K562 (cell line): ENCODE data around the gene IRF2BP1. TPM values are rescaled to one million over a fixed set of nuclear protein-coding genes. Genes with fewer than 3 reads are reported as not detected.

Experiments
- ATAC-seq: fragments of 200-7000 bp; cut with Tn5 transposase; 3 replicates; pipeline ENCODE4 v1.9.1; 2020; ENCODE audit warnings: moderate library complexity
- BruUV-seq: library from RNA; stranded (reverse); fragments of 400-500 nt; replicated peaks from 2 replicates; lab custom pipeline; 2021; lab: Mats Ljungman, UMichigan
- CTCF ChIA-PET: fragments of 300-600 bp; formaldehyde crosslinking; extraction: SDS; loops from one replicate; lab custom pipeline; 2021; ENCODE audit warnings: low intra/inter-chr PET ratio; lab: Yijun Ruan, JAX
- POLR2A ChIA-PET: fragments of 300-600, 350-650 bp; sonication (Branson Sonifier 250); formaldehyde crosslinking; extraction: SDS; loops from one replicate; lab custom pipeline; 2021; ENCODE audit warnings: antibody characterized with exemption, inconsistent platforms; lab: Yijun Ruan, JAX
- DNase-seq, 4 experiments: peaks; one replicate each; pipeline versions ENCODE4 v3.0.0 to v3.0.0-alpha.2; 2011 to 2018; ENCODE audit warnings: low spot score in 3 of 4, mixed read lengths in 3 of 4; ENCODE audit errors: extremely low read depth in 1 of 4
- FAIRE-seq: peaks from 2 replicates; lab custom pipeline; 2011; peaks lifted over from hg19 to GRCh38; lab: Jason Lieb, UNC
- H2AFZ ChIP-seq: 2 replicates; pipeline ENCODE4 v1.6.0; 2011; ENCODE audit warnings: low read depth, low read length, control low read depth, inconsistent platforms
- H3K27ac ChIP-seq: fragments of 200-600 bp; 3 replicates; pipeline ENCODE4 v1.8.0; 2011; ENCODE audit warnings: low read depth, mild to moderate bottlenecking, control low read depth, inconsistent platforms, low read length, moderate library complexity, mixed read lengths; ENCODE audit errors: extremely low read depth
- H3K27me3 ChIP-seq, 2 experiments: fragments of 300-600 bp in 1 of 2; 2 replicates in 1 of 2; 3 replicates in 1 of 2; pipeline versions ENCODE4 v1.6.0 to v1.8.0; 2011; ENCODE audit warnings: inconsistent platforms in 2 of 2, low read length in 2 of 2, mild to moderate bottlenecking in 1 of 2, mixed read lengths in 1 of 2, moderate library complexity in 1 of 2; ENCODE audit not compliant: control insufficient read depth in 2 of 2, insufficient read depth in 2 of 2
- H3K36me3 ChIP-seq: fragments of 300-600 bp; 3 replicates; pipeline ENCODE4 v1.8.0; 2011; ENCODE audit warnings: mild to moderate bottlenecking, low read length, inconsistent platforms; ENCODE audit not compliant: control insufficient read depth, insufficient read depth
- H3K4me1 ChIP-seq, 2 experiments: fragments of 200-600 bp in 1 of 2; replicated peaks in 1 of 2; 2 replicates in 1 of 2; 3 replicates in 1 of 2; pipeline versions ENCODE4 v1.5.1 to v1.8.0; 2011; ENCODE audit warnings: inconsistent platforms in 2 of 2, low read length in 2 of 2, mild to moderate bottlenecking in 1 of 2, mixed read lengths in 1 of 2, moderate library complexity in 1 of 2; ENCODE audit not compliant: control insufficient read depth in 2 of 2, insufficient read depth in 2 of 2
- H3K4me2 ChIP-seq: 2 replicates; pipeline ENCODE4 v1.6.1; 2011; ENCODE audit warnings: low read length, control low read depth, inconsistent platforms, mixed read lengths; ENCODE audit not compliant: insufficient read depth
- H3K4me3 ChIP-seq: fragments of 200-600 bp; sonication (generic), shearing (Covaris generic); 2 replicates; pipeline ENCODE4 v1.5.1; 2016; ENCODE audit warnings: control low read depth, inconsistent platforms
- H3K79me2 ChIP-seq: fragments of 200-600 bp; 3 replicates; pipeline ENCODE4 v1.8.0; 2011; ENCODE audit warnings: low read length, inconsistent platforms; ENCODE audit not compliant: control insufficient read depth, insufficient read depth
- H3K9ac ChIP-seq, 2 experiments: 2 replicates each; pipeline versions ENCODE4 v1.6.0 to v1.6.1; 2011; ENCODE audit warnings: low read depth in 2 of 2, low read length in 2 of 2, control low read depth in 1 of 2, inconsistent platforms in 1 of 2, mild to moderate bottlenecking in 1 of 2, mixed read lengths in 1 of 2; ENCODE audit not compliant: insufficient read depth in 1 of 2
- H3K9me1 ChIP-seq: one replicate; pipeline ENCODE4 v1.6.0; 2011; ENCODE audit warnings: inconsistent platforms, mild to moderate bottlenecking, low read length, moderate library complexity; ENCODE audit not compliant: control insufficient read depth, insufficient read depth
- H3K9me3 ChIP-seq: replicated peaks from 2 replicates; pipeline ENCODE4 v1.5.1; 2011; ENCODE audit warnings: low read depth, low read length, inconsistent platforms; ENCODE audit not compliant: control insufficient read depth, insufficient read depth
- H4K20me1 ChIP-seq: replicated peaks from 2 replicates; pipeline ENCODE4 v1.6.1; 2011; ENCODE audit warnings: low read length, inconsistent platforms, mixed read lengths; ENCODE audit not compliant: control insufficient read depth, insufficient read depth
- BRF1 ChIP-seq: IDR thresholded peaks from 3 replicates; pipeline ENCODE4 v1.6.1; 2011; ENCODE audit warnings: borderline replicate concordance, mild to moderate bottlenecking; ENCODE audit not compliant: insufficient read length; ENCODE audit errors: extremely low read depth
- HMG20B ChIP-seq: fragments of 250-450 bp; sonication (Bioruptor Pico); IDR thresholded peaks from 2 replicates; pipeline ENCODE4 v1.5.0; 2021; ENCODE audit warnings: mild to moderate bottlenecking
- TBP ChIP-seq: optimal IDR thresholded peaks from 2 replicates; pipeline ENCODE3; 2011; ENCODE audit warnings: low read depth, low read length, improper control_type of control experiment
- TCF7 ChIP-seq: sonication (generic); IDR thresholded peaks from 2 replicates; pipeline ENCODE4 v1.6.1; 2016; ENCODE audit warnings: antibody characterized with exemption, borderline replicate concordance
- ZNF165 ChIP-seq: fragments of 250-450 bp; sonication (Bioruptor Pico); IDR thresholded peaks from 2 replicates; pipeline ENCODE4 v1.4.0; 2020; ENCODE audit warnings: borderline replicate concordance
- WGBS: fragments of 100-300 bp; shearing (Covaris generic); methylation state at CpG from one replicate; pipeline ENCODE4 v1.1.6; 2016; ENCODE audit warnings: low coverage, mixed read lengths; ENCODE audit not compliant: insufficient coverage; ENCODE audit errors: missing lambda C conversion rate; 5-methylcytosine and 5-hydroxymethylcytosine counted together
- in situ Hi-C: fragments of 300-500 bp; cut with MboI; formaldehyde crosslinking; loops from 4 replicates; pipeline ENCODE4 v1.15.0; 2018; ENCODE audit warnings: inconsistent platforms, mixed read lengths
- intact Hi-C: fragments of 100-400 bp; cut with micrococcal nuclease; formaldehyde crosslinking; loops from 2 replicates; pipeline ENCODE4 v1.14.2; 2022
- polyA plus RNA-seq, 8 experiments: library from polyadenylated mRNA; depleted of rRNA in 4 of 8; stranded (reverse) in 5 of 8; unstranded in 3 of 8; fragments of >200 nt; fragmentation: Nextera tagmentation in 2 of 8; fragmentation: Illumina TruSeq in 1 of 8; extraction: Ambion mirVana in 2 of 8; extraction: Trizol in 1 of 8; gene quantifications; 2 replicates each; pipeline versions ENCODE4 v1.2.1 to v1.2.3, GENCODE V29; 2011 to 2014; ENCODE audit warnings: inconsistent platforms in 1 of 8, missing spikeins in 1 of 8
- total RNA-seq, 7 experiments: library from RNA; depleted of rRNA in 6 of 7; stranded (reverse); fragments of >200 nt in 6 of 7; fragmentation: Illumina TruSeq in 2 of 7; extraction: Trizol in 2 of 7; gene quantifications; 2 replicates each; pipeline versions ENCODE4 v1.2.1 to v1.2.3, GENCODE V29; 2011 to 2021; ENCODE audit warnings: low replicate concordance in 1 of 7
- TF ChIP-seq, protein P1 (sequence below), 2 experiments: fragments of 450-650 bp; conservative IDR thresholded peaks; 2 replicates each; pipeline ENCODE4 v1.6.1; 2017; ENCODE audit warnings: mild to moderate bottlenecking in 2 of 2, moderate library complexity in 2 of 2

The IRF2BP1 gene
- total and polyA plus RNA-seq, 9 of the 15 experiments (the other 6 are each of a cell fraction or from before 2014, with no cell fraction given) = 0.61 to 35.9 (median 3.5) TPM

DNA sequence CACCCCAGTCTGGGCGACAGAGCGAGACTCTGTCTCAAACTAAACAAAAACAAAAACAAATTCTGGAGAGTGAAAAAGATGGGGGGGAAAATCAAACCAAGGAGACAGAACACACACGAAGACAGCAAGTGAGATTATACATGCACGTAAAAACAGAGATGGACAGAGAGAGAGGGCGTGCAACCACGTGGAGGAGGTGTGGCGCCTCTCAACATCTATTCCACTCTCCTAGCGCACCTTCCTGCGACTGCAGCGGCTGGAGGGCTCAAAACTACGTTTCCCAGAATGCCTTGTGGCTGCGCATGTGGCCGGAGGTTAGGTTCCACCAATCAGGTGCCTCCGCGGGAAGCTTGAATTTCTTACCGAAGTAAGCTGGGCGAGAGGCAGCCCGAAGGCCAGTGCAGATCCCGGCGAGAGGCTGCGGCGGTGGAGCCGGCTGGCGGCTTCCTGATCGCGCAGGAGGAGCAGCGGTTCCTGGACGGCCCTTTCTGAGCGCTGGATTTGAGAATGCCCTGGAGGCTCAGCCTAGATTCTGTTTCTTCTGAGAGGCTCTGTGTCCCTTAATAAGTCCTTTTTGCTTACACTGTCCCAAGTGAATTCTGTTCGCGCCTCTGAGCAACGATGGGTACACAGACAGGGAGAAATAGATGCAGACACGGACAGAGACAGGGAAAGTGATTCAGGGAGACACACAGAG, 41.8 kb upstream of the IRF2BP1 start (continued):
- TF ChIP-seq, protein P1, sequence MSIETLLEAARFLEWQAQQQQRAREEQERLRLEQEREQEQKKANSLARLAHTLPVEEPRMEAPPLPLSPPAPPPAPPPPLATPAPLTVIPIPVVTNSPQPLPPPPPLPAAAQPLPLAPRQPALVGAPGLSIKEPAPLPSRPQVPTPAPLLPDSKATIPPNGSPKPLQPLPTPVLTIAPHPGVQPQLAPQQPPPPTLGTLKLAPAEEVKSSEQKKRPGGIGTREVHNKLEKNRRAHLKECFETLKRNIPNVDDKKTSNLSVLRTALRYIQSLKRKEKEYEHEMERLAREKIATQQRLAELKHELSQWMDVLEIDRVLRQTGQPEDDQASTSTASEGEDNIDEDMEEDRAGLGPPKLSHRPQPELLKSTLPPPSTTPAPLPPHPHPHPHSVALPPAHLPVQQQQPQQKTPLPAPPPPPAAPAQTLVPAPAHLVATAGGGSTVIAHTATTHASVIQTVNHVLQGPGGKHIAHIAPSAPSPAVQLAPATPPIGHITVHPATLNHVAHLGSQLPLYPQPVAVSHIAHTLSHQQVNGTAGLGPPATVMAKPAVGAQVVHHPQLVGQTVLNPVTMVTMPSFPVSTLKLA (conservative IDR thresholded peaks at IDR 0.05) = peak; percentile 73 to 91
- TF ChIP-seq TBP = peak; percentile 79

DNA sequence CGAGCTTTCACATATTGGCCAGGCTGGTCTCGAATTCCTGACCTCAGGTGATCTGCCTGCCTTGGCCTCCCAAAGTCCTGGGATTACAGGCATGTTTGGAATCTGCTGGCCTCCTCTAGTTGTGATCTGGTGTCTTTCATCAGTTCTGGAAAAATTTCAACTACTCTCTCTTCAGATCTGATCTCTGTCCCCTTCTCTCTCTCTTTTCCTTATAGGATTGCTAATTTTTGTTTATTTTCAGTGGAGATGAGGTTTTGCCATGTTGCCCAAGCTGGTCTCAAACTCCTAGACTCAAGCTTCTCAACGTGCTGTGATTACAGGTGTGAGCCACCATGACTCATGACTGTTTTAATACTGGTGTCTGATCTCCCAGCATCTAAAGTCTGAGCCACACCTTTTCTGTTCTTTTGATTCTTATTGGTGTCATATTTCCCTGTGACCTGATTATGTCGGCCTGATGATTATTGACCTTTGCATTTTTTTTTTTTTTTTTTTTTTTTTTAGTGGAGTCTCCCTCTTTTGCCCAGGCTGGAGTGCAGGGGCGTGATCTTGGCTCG, 39.0 kb upstream of the IRF2BP1 start:
- H4K20me1 ChIP-seq = no peaks in the 10 kb centered on the region
- ChIA-PET POLR2A (no interaction called here), CTCF (no interaction called here)
- DNase-seq (no peak), ATAC-seq (no peak), FAIRE-seq (no peak)
- H3K4me2 ChIP-seq = no peak overlapping the region
- no peak overlapping the region for H3K9ac ChIP-seq
- peaks cover 7 to 18% of the 10 kb centered on the region in 2 experiments; a peak in 4 of 5 replicates for H3K4me1 ChIP-seq
- no peaks in the 10 kb centered on the region for H3K79me2 ChIP-seq
- in situ Hi-C loops (no loop called here), intact Hi-C loops (no loop called here)
- no peak overlapping the region for H2AFZ ChIP-seq
- no peak overlapping the region for H3K4me3 ChIP-seq
- no peaks in the 10 kb centered on the region for H3K9me1 ChIP-seq
- TF ChIP-seq TCF7 (no peak), HMG20B (CRISPR knock-in tag) (no peak), ZNF165 (CRISPR knock-in tag) (no peak), BRF1 (no peak)
- H3K27ac ChIP-seq = no peak overlapping the region
- no peaks in the 10 kb centered on the region for H3K9me3 ChIP-seq
- BruUV-seq = no TSS peak
- WGBS = 20% methylated on average over 5 of the region's 6 CpGs
- H3K27me3 ChIP-seq = peaks cover 6% of the 10 kb centered on the region in 2 experiments; a peak in 3 of 5 replicates
- no peaks in the 10 kb centered on the region for H3K36me3 ChIP-seq
